ENCODE data around the gene PPCDC. TPM values are rescaled to one million over a fixed set of nuclear protein-coding genes. Genes with fewer than 3 reads are reported as not detected.

PPCDC gene
- total RNA-seq, 1 donor = 11.8 TPM

DNA sequence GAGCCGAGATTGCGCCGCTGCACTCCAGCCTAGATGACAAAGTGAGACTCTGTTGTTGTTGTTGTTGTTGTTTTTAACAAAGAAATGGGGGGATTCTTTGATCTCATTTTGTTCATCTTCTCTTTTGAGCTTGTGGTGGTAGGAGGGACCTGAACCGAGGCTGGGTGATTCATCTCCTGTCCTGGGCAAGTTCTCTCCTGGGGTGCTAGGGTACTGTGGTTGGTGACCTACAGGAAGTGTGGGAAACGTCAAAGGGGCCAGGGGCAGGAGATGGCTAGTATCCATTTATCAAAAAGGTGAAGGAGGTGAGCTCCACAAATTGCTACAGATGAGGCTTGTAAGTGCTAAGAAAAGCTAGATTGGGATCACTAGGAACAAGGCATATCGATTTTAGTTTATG is 14.3 kb downstream of the PPCDC start:
- TF ChIP-seq, protein P1, sequence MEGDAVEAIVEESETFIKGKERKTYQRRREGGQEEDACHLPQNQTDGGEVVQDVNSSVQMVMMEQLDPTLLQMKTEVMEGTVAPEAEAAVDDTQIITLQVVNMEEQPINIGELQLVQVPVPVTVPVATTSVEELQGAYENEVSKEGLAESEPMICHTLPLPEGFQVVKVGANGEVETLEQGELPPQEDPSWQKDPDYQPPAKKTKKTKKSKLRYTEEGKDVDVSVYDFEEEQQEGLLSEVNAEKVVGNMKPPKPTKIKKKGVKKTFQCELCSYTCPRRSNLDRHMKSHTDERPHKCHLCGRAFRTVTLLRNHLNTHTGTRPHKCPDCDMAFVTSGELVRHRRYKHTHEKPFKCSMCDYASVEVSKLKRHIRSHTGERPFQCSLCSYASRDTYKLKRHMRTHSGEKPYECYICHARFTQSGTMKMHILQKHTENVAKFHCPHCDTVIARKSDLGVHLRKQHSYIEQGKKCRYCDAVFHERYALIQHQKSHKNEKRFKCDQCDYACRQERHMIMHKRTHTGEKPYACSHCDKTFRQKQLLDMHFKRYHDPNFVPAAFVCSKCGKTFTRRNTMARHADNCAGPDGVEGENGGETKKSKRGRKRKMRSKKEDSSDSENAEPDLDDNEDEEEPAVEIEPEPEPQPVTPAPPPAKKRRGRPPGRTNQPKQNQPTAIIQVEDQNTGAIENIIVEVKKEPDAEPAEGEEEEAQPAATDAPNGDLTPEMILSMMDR (IDR thresholded peaks at IDR 0.05; ENCODE audit: insufficient read depth, low read length) = no peak

DNA sequence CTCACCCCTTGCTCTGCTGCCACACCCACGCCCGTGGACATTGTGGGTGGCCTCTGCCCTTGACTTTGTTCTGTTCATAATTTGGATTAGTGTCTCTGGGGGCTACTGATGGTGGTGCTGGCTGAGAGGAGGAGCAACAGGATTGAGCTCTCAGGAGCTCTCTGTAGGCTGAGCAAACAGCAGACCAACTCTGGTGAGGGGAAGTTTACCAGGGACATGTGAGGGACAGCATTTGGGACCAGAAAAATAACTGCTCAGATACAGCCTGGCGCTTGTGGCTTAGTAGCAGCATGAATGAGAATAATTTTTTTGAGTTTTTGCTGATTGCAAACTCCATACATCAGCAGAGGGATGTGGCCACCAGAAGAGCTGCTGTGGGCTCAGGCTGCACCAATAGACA is 14.8 kb downstream of the PPCDC start:
- no peak for DNase-seq (ENCODE audit: low read depth)
- no peak overlapping the region for H3K4me3 ChIP-seq (ENCODE audit: low read depth, low read length)
- TF ChIP-seq, protein P1 (IDR thresholded peaks at IDR 0.05; ENCODE audit: insufficient read depth, low read length) = no peak

More for the DNA sequence above, 14.3 kb downstream of the PPCDC start:
- no peak overlapping the region for H3K4me3 ChIP-seq (ENCODE audit: low read depth, low read length)
- DNase-seq (ENCODE audit: low read depth) = no peak

DNA sequence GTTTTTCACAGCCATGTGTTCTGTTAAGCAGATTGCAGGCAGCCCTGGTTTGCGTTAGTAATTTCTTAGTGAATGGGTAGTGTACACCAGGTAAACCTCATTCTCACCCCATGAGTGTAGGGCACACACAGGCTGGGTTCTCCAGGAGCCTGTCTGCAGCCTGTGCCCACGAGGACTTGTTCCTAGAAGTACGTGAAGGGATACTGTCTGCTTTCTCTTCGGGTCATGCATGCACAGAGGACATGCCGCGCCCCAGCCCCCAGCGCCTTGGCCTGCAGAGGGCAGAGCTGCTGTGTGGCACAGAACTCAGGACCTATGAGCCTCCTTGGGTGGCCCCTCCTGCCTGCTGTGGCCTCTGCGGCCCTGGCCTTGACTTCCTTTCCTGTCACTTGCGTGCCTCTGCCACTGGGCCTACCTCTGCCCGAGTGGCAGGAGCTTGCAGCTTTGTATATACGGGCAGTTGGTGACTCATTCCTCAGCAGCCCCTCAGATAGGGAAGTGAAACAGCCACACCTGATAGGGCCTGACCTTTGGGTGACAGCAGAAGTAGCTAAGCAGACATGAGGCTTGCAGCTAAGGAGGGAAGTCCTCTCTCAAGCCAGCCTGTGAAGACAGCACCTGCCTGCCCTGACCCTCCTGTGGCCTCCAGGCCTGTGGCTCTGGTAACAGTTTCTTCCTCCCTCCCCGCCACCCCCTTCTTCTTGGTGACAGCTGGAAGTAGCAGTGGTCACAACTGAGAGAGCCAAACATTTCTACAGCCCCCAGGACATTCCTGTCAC is 19.5 kb downstream of the PPCDC start:
- TF ChIP-seq, protein P1 (IDR thresholded peaks at IDR 0.05; ENCODE audit: insufficient read depth, low read length) = peak; percentile 38
- peak; percentile 31 for DNase-seq (ENCODE audit: low read depth)
- peak overlapping the region; percentile 5 for H3K4me3 ChIP-seq (ENCODE audit: low read depth, low read length)

- H3K4me3 ChIP-seq (ENCODE audit: low read depth, low read length) = peak overlapping the region; percentile 5
- TF ChIP-seq, protein P1 (IDR thresholded peaks at IDR 0.05; ENCODE audit: insufficient read depth, low read length) = peak; percentile 73
- DNase-seq (ENCODE audit: low read depth) = peak; percentile 100
Observed at GRCh38 chr15:75043509-75044257, 20.3 kb downstream of the PPCDC start.

GRCh38 chr15:75044258-75044878 is 21.0 kb downstream of the PPCDC start:
- DNase-seq (ENCODE audit: low read depth) = no peak
- TF ChIP-seq, protein P1 (IDR thresholded peaks at IDR 0.05; ENCODE audit: insufficient read depth, low read length) = no peak
- H3K4me3 ChIP-seq (ENCODE audit: low read depth, low read length) = no peak overlapping the region

DNA sequence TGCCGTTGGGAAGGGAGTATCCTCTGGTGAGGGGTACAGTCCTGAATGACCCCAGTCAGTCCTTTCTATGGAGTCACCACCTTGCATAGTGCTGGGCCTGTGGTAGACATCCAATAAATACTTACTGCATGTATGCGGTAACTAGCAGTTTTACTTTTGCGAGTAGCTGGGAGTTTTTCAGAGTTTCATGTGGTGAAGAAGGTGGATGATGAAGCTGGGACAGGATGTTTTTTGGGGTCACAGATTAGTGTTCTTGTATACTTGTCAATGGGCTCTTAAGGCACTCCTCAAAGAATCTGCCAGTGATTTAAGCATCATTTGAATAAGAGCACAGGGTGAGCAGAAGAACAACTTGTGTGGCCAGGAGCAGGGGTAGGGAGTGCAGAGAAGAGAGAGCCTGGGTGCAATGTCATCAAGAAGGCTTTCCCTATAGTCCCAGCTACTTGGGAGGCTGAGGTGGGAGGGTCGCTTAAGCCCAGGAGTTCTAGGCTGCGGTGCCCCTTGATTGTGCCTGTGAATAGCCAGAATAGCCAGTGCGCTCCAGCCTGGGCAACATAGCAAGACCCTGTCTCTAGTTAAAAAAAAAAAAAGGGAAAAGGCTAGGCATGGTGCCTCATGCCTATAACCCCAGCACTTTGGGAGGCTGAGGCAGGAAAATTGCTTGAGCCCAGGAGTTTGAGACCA is 22.1 kb downstream of the PPCDC start:
- no peak overlapping the region for H3K4me3 ChIP-seq (ENCODE audit: low read depth, low read length)
- TF ChIP-seq, protein P1 (IDR thresholded peaks at IDR 0.05; ENCODE audit: insufficient read depth, low read length) = no peak
- no peak for DNase-seq (ENCODE audit: low read depth)
